Spinal cord (tissue), 10 donors: ENCODE measurements around the gene RBP5. TPM values are rescaled to one million over a fixed set of nuclear protein-coding genes. Genes with fewer than 3 reads are reported as not detected.

Source experiments
- DNase-seq, 6 donors: peaks; one replicate each; pipeline versions ENCODE4 v3.0.0 to v3.0.0-alpha.2; 2013 to 2015; ENCODE audit warnings: low spot score in 6 of 6, low read depth in 4 of 6
- H3K27ac ChIP-seq: one replicate; pipeline ENCODE4 v1.5.1; 2013; ENCODE audit warnings: low read depth, low read length, control low read depth
- H3K27me3 ChIP-seq: one replicate; pipeline ENCODE4 v1.6.1; 2013; ENCODE audit warnings: low read length; ENCODE audit not compliant: control insufficient read depth, insufficient read depth
- H3K36me3 ChIP-seq: one replicate; pipeline ENCODE4 v1.6.1; 2013; ENCODE audit warnings: low read length; ENCODE audit not compliant: control insufficient read depth, insufficient read depth
- H3K4me1 ChIP-seq: one replicate; pipeline ENCODE4 v1.6.1; 2013; ENCODE audit warnings: low read length; ENCODE audit not compliant: control insufficient read depth, insufficient read depth
- H3K4me3 ChIP-seq: one replicate; pipeline ENCODE4 v1.5.1; 2013; ENCODE audit warnings: low read depth, low read length, control low read depth
- H3K9me3 ChIP-seq: one replicate; pipeline ENCODE4 v1.6.1; 2013; ENCODE audit warnings: low read length; ENCODE audit not compliant: control insufficient read depth, insufficient read depth
- WGBS: methylation state at CpG from one replicate; pipeline ENCODE4 v1.1.5; 2013; ENCODE audit warnings: missing lambda C conversion rate; ENCODE audit not compliant: insufficient coverage; 5-methylcytosine and 5-hydroxymethylcytosine counted together
- polyA plus RNA-seq, 2 donors: library from polyadenylated mRNA; unstranded; fragments of 120-200 nt; gene quantifications; one replicate each; pipeline ENCODE4 v1.2.1, GENCODE V29; 2013; ENCODE audit not compliant: insufficient read length in 2 of 2
- total RNA-seq, 2 donors: library from RNA; depleted of rRNA in 1 of 2; stranded (reverse); fragments of 120-200 nt in 1 of 2; fragments of >200 nt in 1 of 2; gene quantifications; one replicate each; pipeline versions ENCODE4 v1.2.3 to v1.2.4, GENCODE V29; 2013 to 2014
- donor health status: healthy.

Gene RBP5
- total and polyA plus RNA-seq, 4 donors: 0.20 to 5.1 (median 2.1) TPM

GRCh38 chr12:7139200-7139599 is 10.5 kb upstream of the RBP5 start:
- Histone ChIP-seq H3K9me3 (no peaks in the 10 kb centered on the region), H3K4me1 (no peaks in the 10 kb centered on the region), H3K27ac (no peak overlapping the region), H3K36me3 (peaks cover 79% of the 10 kb centered on the region), H3K27me3 (no peaks in the 10 kb centered on the region), H3K4me3 (no peak overlapping the region)
- WGBS: 93% methylated on average over 2 of the region's 2 CpGs
- no peak for DNase-seq

GRCh38 chr12:7137908-7138307 is 9.2 kb upstream of the RBP5 start:
- no peaks in the 10 kb centered on the region for H3K27me3 ChIP-seq
- peaks cover 84% of the 10 kb centered on the region for H3K36me3 ChIP-seq
- H3K4me1 ChIP-seq: peaks cover under 1% of the 10 kb centered on the region
- no peak overlapping the region for H3K27ac ChIP-seq
- H3K9me3 ChIP-seq: no peaks in the 10 kb centered on the region
- no peak for DNase-seq
- WGBS: 52% methylated on average over 4 of the region's 4 CpGs
- no peak overlapping the region for H3K4me3 ChIP-seq

- Histone ChIP-seq H3K9me3 (no peaks in the 10 kb centered on the region), H3K4me1 (peaks cover 10% of the 10 kb centered on the region), H3K4me3 (no peak overlapping the region), H3K27ac (no peak overlapping the region), H3K27me3 (no peaks in the 10 kb centered on the region), H3K36me3 (peaks cover 75% of the 10 kb centered on the region)
- no peak for DNase-seq
- whole genome bisulfite sequencing: 100% methylated on average over 2 of the region's 3 CpGs
Measured at GRCh38 chr12:7136676-7137075, 8.0 kb upstream of the RBP5 start.

DNA sequence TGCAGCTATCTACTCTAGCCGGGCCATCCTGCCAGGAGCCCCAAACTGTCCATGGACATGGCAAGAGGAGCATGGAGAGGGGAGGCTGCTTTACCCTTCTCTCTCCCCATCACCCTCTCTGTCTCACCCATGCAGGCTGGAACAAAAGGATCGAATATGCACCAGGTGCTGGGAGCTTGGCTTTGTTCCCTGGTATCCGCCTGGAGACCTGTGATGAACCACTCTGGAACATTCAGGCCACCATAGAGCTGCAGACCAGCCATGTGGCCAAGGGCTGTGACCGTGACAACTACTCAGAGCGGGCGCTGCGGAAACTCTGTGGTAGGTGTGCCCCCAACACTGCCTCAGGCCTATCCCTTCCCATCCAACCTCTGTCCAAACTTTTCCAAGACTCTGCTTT is 7.4 kb upstream of the RBP5 start:
- Histone ChIP-seq H3K9me3 (no peaks in the 10 kb centered on the region), H3K27ac (no peak overlapping the region), H3K4me3 (no peak overlapping the region), H3K36me3 (peaks cover 69% of the 10 kb centered on the region), H3K27me3 (no peaks in the 10 kb centered on the region), H3K4me1 (peaks cover 16% of the 10 kb centered on the region)
- WGBS: 97% methylated on average over 6 of the region's 7 CpGs
- DNase-seq: no peak

GRCh38 chr12:7134396-7135166 is 5.9 kb upstream of the RBP5 start:
- Histone ChIP-seq H3K27me3 (no peaks in the 10 kb centered on the region), H3K27ac (no peak overlapping the region), H3K36me3 (peaks cover 59% of the 10 kb centered on the region), H3K9me3 (no peaks in the 10 kb centered on the region), H3K4me1 (peaks cover 29% of the 10 kb centered on the region), H3K4me3 (no peak overlapping the region)
- DNase-seq: no peak
- WGBS: 92% methylated on average over 12 of the region's 12 CpGs

DNA sequence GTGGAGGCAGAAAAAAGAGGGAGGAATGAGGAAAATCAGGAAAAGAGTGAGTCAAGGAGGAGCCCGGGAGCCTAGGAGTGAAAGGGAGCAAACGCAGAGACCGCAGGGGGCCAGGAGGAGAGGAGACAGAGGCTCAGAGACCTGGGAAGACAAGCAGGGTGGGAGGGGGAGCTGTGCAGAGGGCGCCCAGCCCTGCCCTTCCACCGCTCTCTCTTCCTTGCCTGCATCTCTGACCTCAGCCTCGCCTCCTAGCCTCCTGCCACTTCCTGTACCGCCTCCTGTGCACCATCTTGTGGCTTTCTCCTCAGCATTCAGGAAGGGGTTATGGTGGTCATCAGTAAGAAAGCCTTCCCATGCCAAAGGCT is 2.8 kb upstream of the RBP5 start:
- no peak for DNase-seq
- H3K27me3 ChIP-seq: no peaks in the 10 kb centered on the region
- peak overlapping the region; percentile 81 for H3K4me3 ChIP-seq
- no peaks in the 10 kb centered on the region for H3K9me3 ChIP-seq
- H3K27ac ChIP-seq: no peak overlapping the region
- 0% methylated on average over 3 of the region's 7 CpGs for WGBS
- H3K4me1 ChIP-seq: peaks cover 38% of the 10 kb centered on the region
- peaks cover 38% of the 10 kb centered on the region for H3K36me3 ChIP-seq

GRCh38 chr12:7130701-7131501 is 2.2 kb upstream of the RBP5 start:
- Histone ChIP-seq H3K27me3 (no peaks in the 10 kb centered on the region), H3K9me3 (no peaks in the 10 kb centered on the region), H3K36me3 (peaks cover 32% of the 10 kb centered on the region), H3K4me1 (peaks cover 38% of the 10 kb centered on the region), H3K4me3 (peak overlapping the region; percentile 81), H3K27ac (peak overlapping the region; percentile 67)
- WGBS: 1% methylated on average over 25 of the region's 32 CpGs
- DNase-seq: peak in 2 of 6 donors; percentile 74 to 90

- 0% methylated on average over 23 of the region's 40 CpGs for WGBS
- Histone ChIP-seq H3K4me3 (peak within 1 kb of the TSS; percentile 81), H3K9me3 (no peaks in the 10 kb centered on the region), H3K36me3 (peaks cover 24% of the 10 kb centered on the region), H3K27ac (peak within 1 kb of the TSS; percentile 67), H3K27me3 (no peaks in the 10 kb centered on the region), H3K4me1 (peaks cover 38% of the 10 kb centered on the region)
- peak; percentile 69 to 97 (median 86) for DNase-seq
Measured at GRCh38 chr12:7129872-7130691, 1.4 kb upstream of the RBP5 start, which contains the start of gene CLSTN3. Gene CLSTN3, plus strand, starts transcription at chr12:7130371. Its CDS starts 278 bp downstream, at chr12:7130649.

DNA sequence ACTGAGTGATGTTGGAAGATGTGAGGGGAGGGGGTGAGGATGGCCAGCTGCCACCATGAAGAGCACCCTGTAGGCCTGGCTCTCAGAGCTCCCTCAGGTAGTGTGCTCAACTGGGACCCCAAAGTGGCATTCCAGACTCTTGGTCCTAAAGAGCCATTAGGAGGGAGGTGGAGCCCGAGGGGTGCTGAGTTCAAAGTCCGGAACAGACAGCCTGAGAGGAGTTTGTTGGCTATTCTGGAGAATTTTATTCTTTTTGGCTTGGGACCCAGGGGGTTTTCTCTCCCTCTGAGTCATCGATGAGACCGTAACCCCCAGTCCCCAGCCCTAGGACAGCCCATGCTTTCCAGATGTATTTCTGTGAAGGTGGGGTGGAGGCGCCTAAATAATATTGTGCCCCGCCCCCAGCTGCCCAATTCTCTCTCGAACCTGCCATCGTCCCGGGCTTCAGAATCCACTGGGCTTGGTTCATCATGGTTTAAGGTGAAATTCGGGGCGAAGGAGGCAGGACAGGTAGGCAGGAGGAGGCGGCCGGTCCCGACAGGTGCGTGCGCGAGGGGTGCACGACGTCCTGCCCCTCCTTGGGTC is 690 bp upstream of the RBP5 start:
- Histone ChIP-seq H3K4me1 (peaks cover 38% of the 10 kb centered on the region), H3K36me3 (peaks cover 18% of the 10 kb centered on the region), H3K27me3 (no peaks in the 10 kb centered on the region), H3K9me3 (no peaks in the 10 kb centered on the region), H3K4me3 (peak overlapping the region; percentile 81), H3K27ac (peak overlapping the region; percentile 4)
- 13% methylated on average over 14 of the region's 19 CpGs for WGBS
- DNase-seq: peak in 1 of 6 donors; percentile 18
